ENCODE measurements around the gene S100A6.

S100A6 gene

GRCh38 chr1:153545067-153546055 is 9.6 kb upstream of the S100A6 start, which contains the start of gene S100A4:
Gene S100A4 (minus strand): TSS chr1:153545806. CDS start chr1:153544794, 1,012 bp downstream.
- no peak for TF ChIP-seq CTCF (IDR thresholded peaks at IDR 0.05; ENCODE audit: poor library complexity, severe bottlenecking)
- Histone ChIP-seq H3K36me3 (ENCODE audit: low read depth) (peaks cover 19% of the 10 kb centered on the region; the same call in 1 of the 2 replicates), H3K27ac (ENCODE audit: poor library complexity, severe bottlenecking) (peak within 1 kb of the TSS; percentile 71), H3K4me3 (ENCODE audit: severe bottlenecking) (no peak within 1 kb of the TSS), H3K9me3 (ENCODE audit: severe bottlenecking) (no peaks in the 10 kb centered on the region), H3K4me1 (ENCODE audit: insufficient read depth, poor library complexity, severe bottlenecking) (peaks cover 28% of the 10 kb centered on the region), H3K27me3 (ENCODE audit: insufficient read depth, poor library complexity, severe bottlenecking) (no peaks in the 10 kb centered on the region)
- ATAC-seq (ENCODE audit: low read depth) (peak; percentile 70), DNase-seq (ENCODE audit: low spot score) (peak; percentile 92)

- TF ChIP-seq CTCF (IDR thresholded peaks at IDR 0.05; ENCODE audit: poor library complexity, severe bottlenecking), result no peak
- no peaks in the 10 kb centered on the region for H3K9me3 ChIP-seq (ENCODE audit: severe bottlenecking)
- H3K4me1 ChIP-seq (ENCODE audit: insufficient read depth, poor library complexity, severe bottlenecking), result peaks cover 24% of the 10 kb centered on the region
- no peaks in the 10 kb centered on the region for H3K27me3 ChIP-seq (ENCODE audit: insufficient read depth, poor library complexity, severe bottlenecking)
- H3K36me3 ChIP-seq (ENCODE audit: low read depth), result peaks cover 14% of the 10 kb centered on the region; the same call in 1 of the 2 replicates
- DNase-seq (ENCODE audit: low spot score), result peak; percentile 35
- peak overlapping the region; percentile 71 for H3K27ac ChIP-seq (ENCODE audit: poor library complexity, severe bottlenecking)
- no peak for ATAC-seq (ENCODE audit: low read depth)
- H3K4me3 ChIP-seq (ENCODE audit: severe bottlenecking), result no peak overlapping the region
Observed at GRCh38 chr1:153544453-153545066, 8.8 kb upstream of the S100A6 start.

GRCh38 chr1:153543736-153544135 is 7.9 kb upstream of the S100A6 start:
- no peak for ATAC-seq (ENCODE audit: low read depth)
- peaks cover 10% of the 10 kb centered on the region; the same call in 1 of the 2 replicates for H3K36me3 ChIP-seq (ENCODE audit: low read depth)
- peaks cover 17% of the 10 kb centered on the region for H3K4me1 ChIP-seq (ENCODE audit: insufficient read depth, poor library complexity, severe bottlenecking)
- DNase-seq (ENCODE audit: low spot score), result peak; percentile 12
- H3K4me3 ChIP-seq (ENCODE audit: severe bottlenecking), result no peak overlapping the region
- peak overlapping the region; percentile 71 for H3K27ac ChIP-seq (ENCODE audit: poor library complexity, severe bottlenecking)
- H3K9me3 ChIP-seq (ENCODE audit: severe bottlenecking), result no peaks in the 10 kb centered on the region
- no peaks in the 10 kb centered on the region for H3K27me3 ChIP-seq (ENCODE audit: insufficient read depth, poor library complexity, severe bottlenecking)
- TF ChIP-seq CTCF (IDR thresholded peaks at IDR 0.05; ENCODE audit: poor library complexity, severe bottlenecking), result no peak

- no peak for ATAC-seq (ENCODE audit: low read depth)
- Histone ChIP-seq H3K4me3 (ENCODE audit: severe bottlenecking) (no peak overlapping the region), H3K9me3 (ENCODE audit: severe bottlenecking) (no peaks in the 10 kb centered on the region), H3K27ac (ENCODE audit: poor library complexity, severe bottlenecking) (no peak overlapping the region), H3K27me3 (ENCODE audit: insufficient read depth, poor library complexity, severe bottlenecking) (no peaks in the 10 kb centered on the region), H3K36me3 (ENCODE audit: low read depth) (peaks cover 4% of the 10 kb centered on the region; the same call in 1 of the 2 replicates), H3K4me1 (ENCODE audit: insufficient read depth, poor library complexity, severe bottlenecking) (peaks cover 21% of the 10 kb centered on the region)
- peak; percentile 22 for DNase-seq (ENCODE audit: low spot score)
- no peak for TF ChIP-seq CTCF (IDR thresholded peaks at IDR 0.05; ENCODE audit: poor library complexity, severe bottlenecking)
Observed at GRCh38 chr1:153542956-153543711, 7.3 kb upstream of the S100A6 start.

Data from RWPE2 (cell line).